A673 (cell line): ENCODE data around the gene NLRX1.

ENCODE experiments used
- CTCF ChIP-seq: fragments of 300-800, 200-600 bp; sonication (generic); conservative IDR thresholded peaks from 2 replicates; pipeline ENCODE4 v1.5.1; 2017; ENCODE audit warnings: low read depth, mild to moderate bottlenecking, antibody characterized with exemption, low read length, moderate library complexity, mixed read lengths
- EZH2 ChIP-seq: fragments of 200-600 bp; sonication (generic); IDR thresholded peaks from 2 replicates; pipeline ENCODE4 v1.6.1; 2017; ENCODE audit warnings: borderline replicate concordance, low read depth, mild to moderate bottlenecking, mixed read lengths, antibody characterized with exemption, low read length; ENCODE audit not compliant: poor library complexity, severe bottlenecking

GRCh38 chr11:119222308-119222707 is 53.8 kb downstream of the NLRX1 start:
- TF ChIP-seq CTCF: no peak
- TF ChIP-seq EZH2: no peak
